IgD-negative memory B cell (primary cell): ENCODE measurements around the gene RPL7A. TPM values are rescaled to one million over a fixed set of nuclear protein-coding genes. Genes with fewer than 3 reads are reported as not detected.
A peak's percentile ranks its signal among the peaks of the same experiment; 100 is the strongest.
"Not testable (repeated sequence)": the region's sequence is repeated elsewhere in the genome, so short reads cannot be mapped to it uniquely, and the experiment has no call there.

ENCODE experiments used
- H3K27ac Mint-ChIP-seq, 3 donors: one replicate each; pipeline ENCODE4 v1.8.0; 2020 to 2022; ENCODE audit warnings: mild to moderate bottlenecking in 3 of 3, mixed read lengths in 3 of 3, moderate library complexity in 1 of 3
- H3K27me3 Mint-ChIP-seq: one replicate; pipeline ENCODE4 v1.8.0; 2021; ENCODE audit warnings: mixed read lengths
- H3K36me3 Mint-ChIP-seq: one replicate; pipeline ENCODE4 v1.8.0; 2020; ENCODE audit warnings: mild to moderate bottlenecking, mixed read lengths
- H3K4me1 Mint-ChIP-seq, 3 donors: one replicate each; pipeline ENCODE4 v1.8.0; 2020 to 2022; ENCODE audit warnings: mixed read lengths in 3 of 3, mild to moderate bottlenecking in 1 of 3
- H3K4me3 Mint-ChIP-seq, 4 donors: one replicate each; pipeline ENCODE4 v1.8.0; 2020 to 2022; ENCODE audit warnings: mild to moderate bottlenecking in 4 of 4, mixed read lengths in 4 of 4, moderate library complexity in 3 of 4
- H3K9me3 Mint-ChIP-seq, 3 donors: one replicate each; pipeline ENCODE4 v1.8.0; 2020 to 2021; ENCODE audit warnings: mixed read lengths in 3 of 3, mild to moderate bottlenecking in 1 of 3
- polyA plus RNA-seq: library from polyadenylated mRNA; unstranded; fragments of 300-500 nt; fragmentation: Illumina TruSeq; gene quantifications from one replicate; pipeline ENCODE4 v1.2.3, GENCODE V29; 2021

Gene RPL7A
- polyA plus RNA-seq, 1 donor from 2014 or later = 1,229 TPM

DNA sequence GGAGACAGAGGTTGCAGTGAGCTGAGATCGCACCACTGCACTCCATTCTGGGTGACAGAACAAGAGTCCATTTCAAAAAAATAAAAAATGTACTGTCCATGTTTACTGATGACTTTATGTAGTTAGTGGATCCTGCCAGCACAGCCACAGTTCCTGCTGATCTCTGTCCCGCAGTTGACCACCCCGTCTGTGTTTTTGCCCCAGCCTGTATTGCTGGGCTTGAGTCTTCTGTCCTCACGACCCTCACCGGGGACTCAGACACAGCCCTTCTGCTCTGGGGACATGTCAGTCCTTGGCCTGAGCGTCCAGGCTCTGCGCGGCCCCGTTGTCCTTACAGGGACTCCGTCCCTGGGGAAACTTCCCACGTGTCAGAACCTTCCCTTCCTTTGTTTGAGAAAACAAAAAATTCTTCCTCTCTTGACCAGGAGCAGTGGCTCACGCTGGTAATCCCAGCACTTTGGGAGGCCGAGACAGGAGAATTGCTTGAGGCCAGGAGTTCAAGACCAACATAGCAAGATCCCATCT is 26.5 kb upstream of the RPL7A start:
- Mint-ChIP-seq H3K27ac (no peak overlapping the region), H3K4me1 (no peaks in the 10 kb centered on the region), H3K27me3 (peaks cover 6% of the 10 kb centered on the region), H3K36me3 (no peaks in the 10 kb centered on the region), H3K4me3 (no peak overlapping the region), H3K9me3 (peaks cover 0 to 2% (median 0%) of the 10 kb centered on the region in 3 donors)

DNA sequence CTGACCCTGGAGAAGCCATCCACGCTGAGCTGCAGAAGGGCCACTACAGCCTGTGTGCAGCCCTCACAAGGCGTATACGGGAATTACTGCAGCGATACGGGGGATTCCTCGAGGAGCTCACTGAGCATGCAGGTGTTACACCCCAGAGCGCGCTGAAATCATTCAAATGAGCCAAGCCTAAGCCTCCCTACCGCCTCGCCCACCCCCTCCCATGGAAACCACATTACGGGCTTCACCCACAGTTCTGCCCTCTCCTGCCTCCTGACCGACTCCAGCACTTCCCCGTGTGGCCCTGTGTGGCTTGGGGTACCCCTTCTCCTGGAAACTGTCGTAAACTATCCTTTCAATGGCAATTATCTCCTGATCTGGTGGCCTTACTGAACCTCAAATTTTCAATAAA is 25.3 kb upstream of the RPL7A start:
- Mint-ChIP-seq H3K9me3 (peaks cover 0 to 2% (median 0%) of the 10 kb centered on the region in 3 donors), H3K27me3 (peaks cover 6% of the 10 kb centered on the region), H3K27ac (no peak overlapping the region)

DNA sequence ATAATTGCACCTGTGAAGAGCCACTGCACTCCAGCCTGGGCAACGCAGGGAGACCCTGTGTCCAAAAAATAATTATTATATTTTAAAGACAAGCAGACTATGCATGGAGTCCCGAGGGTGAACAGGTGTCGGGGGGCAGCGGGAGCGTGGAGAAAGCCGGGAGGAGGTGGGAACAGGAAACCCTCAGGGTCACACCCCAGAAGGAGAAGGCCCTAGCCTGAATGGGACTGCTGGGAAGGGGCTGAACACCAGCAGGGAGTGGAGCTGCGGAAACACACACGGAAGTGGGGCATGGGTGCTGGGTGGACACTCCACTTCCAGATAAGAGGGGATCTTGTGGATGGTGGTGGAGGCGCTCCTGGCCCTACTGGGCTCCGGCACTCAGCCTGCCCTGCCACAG is 24.8 kb upstream of the RPL7A start:
- Mint-ChIP-seq H3K4me3 (no peak overlapping the region), H3K9me3 (peaks cover 0 to 2% (median 0%) of the 10 kb centered on the region in 3 donors), H3K4me1 (no peaks in the 10 kb centered on the region), H3K36me3 (peaks cover 2% of the 10 kb centered on the region), H3K27me3 (peaks cover 2% of the 10 kb centered on the region), H3K27ac (no peak overlapping the region)

More for the DNA sequence above, 25.3 kb upstream of the RPL7A start:
- Mint-ChIP-seq H3K4me3 (no peak overlapping the region), H3K4me1 (no peaks in the 10 kb centered on the region), H3K36me3 (peaks cover 2% of the 10 kb centered on the region)

DNA sequence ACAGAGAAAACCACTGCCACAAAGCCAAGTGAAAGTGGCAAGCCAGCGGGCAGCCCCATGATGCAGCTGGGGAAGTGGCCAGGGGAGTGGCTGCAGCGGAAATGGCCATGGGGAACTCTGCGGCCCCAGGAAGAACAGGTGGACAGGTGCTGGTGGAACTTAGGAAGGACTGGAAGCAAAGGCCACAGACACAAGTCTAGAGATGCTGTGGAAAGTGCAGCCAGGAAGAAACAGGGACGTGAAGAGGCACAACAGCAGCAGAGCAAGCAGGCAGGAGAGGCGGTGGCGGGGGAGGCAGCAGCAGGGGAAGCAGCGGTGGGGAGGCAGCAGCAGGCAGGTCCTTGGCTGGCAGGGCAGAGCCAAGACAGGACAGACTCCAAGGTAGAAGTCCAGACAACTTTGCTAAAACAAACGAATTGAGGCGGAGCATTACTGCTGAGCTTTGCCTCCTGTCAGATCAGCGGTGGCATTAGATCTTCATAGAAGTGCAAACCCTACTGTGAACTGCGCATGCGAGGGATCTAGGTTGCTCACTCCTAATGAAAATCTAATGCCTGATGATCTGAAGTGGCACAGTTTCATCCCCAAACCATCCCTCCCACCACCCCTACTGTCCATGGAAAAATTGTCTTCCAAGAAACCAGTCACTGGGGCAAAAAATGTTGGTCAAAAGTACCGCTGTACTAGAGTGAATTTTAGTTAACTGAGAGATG is 23.9 kb upstream of the RPL7A start:
- Mint-ChIP-seq H3K4me3 (peak overlapping the region in 1 of 4 donors; percentile 57), H3K9me3 (peaks cover 0 to 2% (median 0%) of the 10 kb centered on the region in 3 donors), H3K27ac (no peak overlapping the region), H3K36me3 (peaks cover 2% of the 10 kb centered on the region), H3K27me3 (peaks cover 2% of the 10 kb centered on the region), H3K4me1 (peaks cover 0 to 4% (median 0%) of the 10 kb centered on the region in 3 donors)

DNA sequence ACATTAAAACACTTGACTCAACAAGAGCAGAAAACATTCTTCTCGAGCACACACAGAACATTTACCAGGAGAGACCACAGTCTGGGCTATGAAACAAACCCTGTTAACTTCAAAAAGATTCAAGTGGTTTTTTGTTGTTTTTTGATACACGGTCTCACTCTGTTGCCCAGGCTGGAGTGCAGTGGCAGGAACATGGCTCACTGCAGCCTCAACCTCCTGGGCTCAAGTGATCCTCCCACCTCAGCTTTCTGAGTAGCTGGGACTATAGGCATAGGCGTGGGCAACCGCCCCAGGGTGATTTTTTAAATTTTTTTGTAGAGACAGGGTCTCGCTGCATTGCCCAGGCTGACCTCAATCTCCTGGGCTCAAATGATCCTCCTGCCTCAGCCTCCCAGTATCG is 21.0 kb upstream of the RPL7A start:
- peaks cover 0 to 11% (median 5%) of the 10 kb centered on the region in 3 donors for H3K4me1 Mint-ChIP-seq
- H3K27ac Mint-ChIP-seq, H3K4me3 Mint-ChIP-seq, H3K27me3 Mint-ChIP-seq, H3K9me3 Mint-ChIP-seq, H3K36me3 Mint-ChIP-seq: not testable (repeated sequence)

DNA sequence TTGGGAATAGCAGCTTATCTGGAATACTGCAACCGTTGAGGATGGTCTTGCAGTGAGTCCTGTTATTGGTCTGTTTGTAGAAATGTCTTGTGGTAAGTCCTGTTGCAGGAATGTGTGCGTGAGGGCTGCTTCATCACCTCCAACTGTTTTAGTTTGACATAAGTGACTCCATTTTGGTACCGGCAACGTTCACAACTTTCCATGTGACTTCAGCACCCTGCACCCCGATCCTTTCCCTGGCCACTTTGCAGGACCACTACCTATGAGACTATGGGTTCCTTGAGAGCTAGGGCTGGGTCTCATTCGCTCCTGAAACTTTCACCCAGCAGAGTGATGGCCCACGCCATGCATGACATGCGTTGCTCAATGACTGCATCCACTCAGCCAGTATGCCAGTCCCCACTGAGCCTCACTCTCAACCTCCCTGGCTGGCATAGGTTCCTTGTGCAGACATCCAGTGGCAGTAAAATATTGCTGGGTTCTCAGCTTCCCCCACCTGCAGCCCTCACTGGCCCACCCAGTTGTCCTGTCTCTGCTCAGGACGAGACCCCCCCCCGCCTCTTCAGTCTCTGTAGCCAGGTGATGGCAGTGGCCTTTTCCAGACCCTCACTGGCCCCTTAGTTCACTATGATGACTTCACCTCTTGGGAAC is 20.1 kb upstream of the RPL7A start:
- Mint-ChIP-seq H3K27ac (no peak overlapping the region), H3K27me3 (no peaks in the 10 kb centered on the region), H3K4me3 (no peak overlapping the region), H3K4me1 (peaks cover 0 to 11% (median 5%) of the 10 kb centered on the region in 3 donors), H3K9me3 (peaks cover 0 to 2% (median 0%) of the 10 kb centered on the region in 3 donors), H3K36me3 (peaks cover 4% of the 10 kb centered on the region)

DNA sequence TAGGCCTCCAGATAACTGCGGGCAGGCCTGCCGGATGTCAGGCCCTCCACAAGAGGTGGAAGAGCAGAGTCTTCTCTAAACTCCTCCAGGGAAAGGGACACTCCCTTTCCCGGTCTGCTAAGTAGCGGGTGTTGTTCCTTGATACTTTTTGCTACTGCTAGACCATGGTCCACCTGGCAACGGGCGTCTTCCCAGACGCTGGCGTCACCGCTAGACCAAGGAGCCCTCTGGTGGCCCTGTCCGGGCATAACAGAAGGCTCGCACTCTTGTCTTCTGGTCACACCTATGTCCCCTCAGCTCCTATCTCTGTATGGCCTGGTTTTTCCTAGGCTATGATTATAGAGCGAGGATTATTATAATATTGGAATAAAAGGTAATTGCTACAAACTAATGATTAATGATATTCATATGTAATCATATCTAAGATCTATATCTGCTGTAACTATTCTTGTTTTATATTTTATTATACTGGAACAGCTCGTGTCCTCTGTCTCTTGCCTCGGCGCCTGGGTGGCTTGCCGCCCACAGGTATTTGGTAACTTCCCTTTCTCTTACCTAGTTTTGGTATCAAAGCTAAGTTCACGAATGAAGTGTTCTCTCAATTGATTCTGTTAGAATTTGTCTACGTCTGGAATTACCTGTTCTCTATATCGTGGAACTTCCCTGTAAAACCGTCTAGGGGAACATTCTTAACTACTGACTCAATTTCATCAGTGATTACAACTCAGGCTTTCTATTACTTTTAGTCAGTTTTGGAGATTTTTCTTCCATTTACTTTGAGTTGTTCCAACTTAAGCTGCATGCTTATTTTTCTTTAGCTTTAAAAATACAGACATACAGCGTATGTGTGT is 18.5 kb upstream of the RPL7A start:
- H3K27ac Mint-ChIP-seq = peak overlapping the region in 1 of 3 donors; percentile 80
- H3K36me3 Mint-ChIP-seq, H3K4me3 Mint-ChIP-seq, H3K9me3 Mint-ChIP-seq, H3K27me3 Mint-ChIP-seq: not testable (repeated sequence)
- H3K4me1 Mint-ChIP-seq = peaks cover 0 to 14% (median 5%) of the 10 kb centered on the region in 3 donors

DNA sequence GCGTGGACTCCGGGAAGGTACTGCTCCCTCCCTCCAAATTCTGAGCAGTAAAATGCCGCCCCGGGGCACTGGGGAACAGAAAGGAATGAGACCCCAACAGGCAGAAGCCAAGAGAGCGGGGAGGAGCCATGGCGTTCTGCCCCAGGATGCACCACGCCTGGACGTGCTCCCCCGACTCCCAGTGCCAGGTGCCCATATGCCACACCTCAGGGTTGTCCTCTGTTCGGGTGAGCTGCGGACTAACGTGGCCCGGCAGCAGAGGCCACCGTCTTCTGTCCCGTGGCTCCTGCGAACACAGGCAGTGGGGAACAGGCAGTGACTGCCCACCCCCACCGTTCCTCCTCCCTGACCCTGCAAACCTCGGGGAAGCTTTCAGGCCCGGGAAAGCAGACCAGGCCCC is 16.8 kb upstream of the RPL7A start:
- Mint-ChIP-seq H3K4me1 (peaks cover 4 to 22% (median 18%) of the 10 kb centered on the region in 3 donors), H3K4me3 (no peak overlapping the region), H3K36me3 (peaks cover 4% of the 10 kb centered on the region), H3K27ac (no peak overlapping the region), H3K9me3 (no peaks in the 10 kb centered on the region), H3K27me3 (no peaks in the 10 kb centered on the region)

DNA sequence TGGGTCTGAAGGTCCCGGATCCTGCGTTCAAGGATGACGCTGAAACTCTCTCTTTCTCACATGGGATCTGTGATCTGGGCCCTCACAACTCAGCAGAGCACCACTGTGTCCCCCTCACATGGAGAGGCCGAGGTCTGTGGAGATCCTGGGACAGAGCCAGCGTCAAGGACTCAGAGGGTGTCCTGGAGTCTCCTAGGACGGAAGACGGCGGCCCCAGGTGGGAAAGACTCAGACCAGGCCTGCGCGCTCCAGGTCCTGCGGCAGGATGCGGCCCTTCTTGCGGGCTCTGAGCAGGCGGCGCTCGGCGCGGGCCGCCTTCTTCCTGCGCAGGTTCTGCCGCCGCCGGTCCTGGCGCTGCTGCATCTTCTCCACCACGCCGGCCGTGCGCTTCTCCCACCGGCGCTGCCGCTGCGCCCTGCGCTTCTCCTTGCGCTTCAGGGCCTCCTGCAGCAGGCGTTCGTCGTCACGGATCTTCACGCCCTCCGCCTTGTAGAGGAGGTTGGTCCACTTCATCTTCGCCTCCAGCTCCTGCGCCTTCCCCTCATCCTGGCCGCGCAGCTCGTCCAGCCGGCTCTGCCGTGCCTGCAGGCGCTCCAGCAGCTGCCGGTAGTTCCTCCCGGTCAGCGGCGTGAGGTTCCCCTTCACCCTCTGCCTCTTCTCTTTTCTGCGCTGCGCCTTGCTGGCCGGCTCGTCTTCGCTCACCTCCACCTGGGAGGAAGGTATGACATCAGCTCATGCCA is 16.2 kb upstream of the RPL7A start:
- Mint-ChIP-seq H3K4me1 (peaks cover 4 to 22% (median 20%) of the 10 kb centered on the region in 3 donors), H3K27ac (no peak overlapping the region), H3K4me3 (no peak overlapping the region), H3K27me3 (no peaks in the 10 kb centered on the region), H3K36me3 (peaks cover 4% of the 10 kb centered on the region), H3K9me3 (no peaks in the 10 kb centered on the region)

DNA sequence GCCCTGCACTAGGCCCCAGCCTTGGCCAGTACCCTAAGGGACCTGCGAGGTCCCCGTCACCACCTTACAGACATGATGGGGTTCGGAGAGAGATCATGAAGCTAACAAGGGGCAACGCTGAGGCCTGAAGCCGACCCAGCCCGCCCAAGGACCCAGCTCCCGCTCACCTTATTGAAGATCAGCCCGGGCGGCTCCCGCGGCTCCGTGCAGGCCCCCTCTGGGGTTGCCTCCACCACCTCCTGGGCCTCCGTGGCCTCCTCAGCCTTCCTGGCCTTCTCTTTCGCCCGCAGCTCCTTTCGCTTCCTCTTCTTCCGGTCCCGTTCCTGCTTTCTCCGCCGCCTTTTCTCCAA is 15.7 kb upstream of the RPL7A start:
- Mint-ChIP-seq H3K4me3 (peak overlapping the region in 1 of 4 donors; percentile 20), H3K4me1 (peaks cover 4 to 22% (median 20%) of the 10 kb centered on the region in 3 donors), H3K9me3 (no peaks in the 10 kb centered on the region), H3K36me3 (peaks cover 2% of the 10 kb centered on the region), H3K27ac (no peak overlapping the region), H3K27me3 (no peaks in the 10 kb centered on the region)

DNA sequence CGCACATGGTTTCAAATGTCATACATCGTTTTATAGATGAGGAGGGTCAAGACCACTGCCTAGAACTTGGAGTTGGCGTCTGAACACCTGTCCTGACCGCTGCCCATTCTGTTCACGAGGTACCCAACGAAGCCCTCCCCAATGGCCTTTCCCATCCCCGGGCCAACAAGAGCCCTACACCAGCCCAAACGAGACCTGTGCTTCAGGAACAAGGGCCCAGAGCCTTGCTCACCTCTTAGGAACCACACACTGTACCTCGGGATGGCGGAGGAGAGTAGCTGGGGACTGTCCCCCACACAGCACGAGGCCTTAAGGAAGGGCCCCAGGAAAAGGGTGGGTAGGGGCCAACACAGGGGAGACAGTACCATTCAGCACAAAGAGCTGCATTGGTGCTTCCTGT is 15.0 kb upstream of the RPL7A start:
- Mint-ChIP-seq H3K4me1 (peaks cover 6 to 23% (median 20%) of the 10 kb centered on the region in 3 donors), H3K27ac (no peak overlapping the region), H3K9me3 (no peaks in the 10 kb centered on the region), H3K27me3 (no peaks in the 10 kb centered on the region), H3K36me3 (peaks cover 2% of the 10 kb centered on the region), H3K4me3 (peak overlapping the region in 2 of 4 donors; percentile 20 to 75)

DNA sequence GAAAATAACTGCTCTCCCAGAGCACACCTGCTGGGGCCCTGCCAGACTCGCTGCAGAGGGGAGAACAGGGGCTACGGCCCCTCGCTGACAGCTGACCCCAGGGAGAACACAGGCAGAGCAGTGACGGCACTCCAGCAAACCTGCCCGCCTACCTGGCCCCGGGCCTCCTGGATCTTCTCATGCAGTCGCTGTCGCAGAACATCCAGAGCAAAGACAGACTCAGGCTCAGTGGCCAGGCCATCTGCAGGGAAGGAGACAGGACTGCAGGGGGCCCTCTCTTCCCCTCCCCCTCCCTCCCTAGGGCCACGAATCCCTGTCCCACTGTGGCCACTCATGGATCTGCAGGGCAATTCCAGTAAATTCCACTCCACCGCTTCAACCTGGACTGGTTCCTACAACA is 14.5 kb upstream of the RPL7A start:
- Mint-ChIP-seq H3K4me1 (peaks cover 6 to 23% (median 20%) of the 10 kb centered on the region in 3 donors), H3K4me3 (peak overlapping the region in 1 of 4 donors; percentile 20), H3K9me3 (no peaks in the 10 kb centered on the region), H3K36me3 (peaks cover 2% of the 10 kb centered on the region), H3K27ac (no peak overlapping the region), H3K27me3 (no peaks in the 10 kb centered on the region)

DNA sequence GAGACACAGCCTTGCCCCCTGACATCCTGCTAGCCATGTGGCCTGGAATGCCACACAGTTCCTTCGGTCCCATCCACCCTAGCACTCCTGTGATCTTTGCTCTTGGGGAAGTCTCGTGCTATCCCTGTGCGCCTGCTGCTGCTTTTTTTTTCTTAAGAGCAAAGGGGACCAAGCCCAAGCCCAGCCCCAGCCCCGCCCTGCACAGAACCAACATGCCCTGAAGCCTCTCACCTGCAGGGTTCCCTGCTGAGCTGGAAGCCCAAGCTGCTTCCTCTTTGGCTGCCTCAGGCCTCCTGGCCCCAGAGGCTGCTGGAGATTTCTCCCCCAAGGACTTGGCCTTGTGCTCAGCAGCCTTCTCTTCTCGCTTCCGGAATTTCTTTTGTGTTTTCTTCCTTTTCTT is 13.9 kb upstream of the RPL7A start:
- Mint-ChIP-seq H3K27ac (no peak overlapping the region), H3K9me3 (no peaks in the 10 kb centered on the region), H3K4me3 (peak overlapping the region in 1 of 4 donors; percentile 97), H3K36me3 (peaks cover 5% of the 10 kb centered on the region), H3K4me1 (peaks cover 11 to 22% (median 20%) of the 10 kb centered on the region in 3 donors), H3K27me3 (no peaks in the 10 kb centered on the region)

DNA sequence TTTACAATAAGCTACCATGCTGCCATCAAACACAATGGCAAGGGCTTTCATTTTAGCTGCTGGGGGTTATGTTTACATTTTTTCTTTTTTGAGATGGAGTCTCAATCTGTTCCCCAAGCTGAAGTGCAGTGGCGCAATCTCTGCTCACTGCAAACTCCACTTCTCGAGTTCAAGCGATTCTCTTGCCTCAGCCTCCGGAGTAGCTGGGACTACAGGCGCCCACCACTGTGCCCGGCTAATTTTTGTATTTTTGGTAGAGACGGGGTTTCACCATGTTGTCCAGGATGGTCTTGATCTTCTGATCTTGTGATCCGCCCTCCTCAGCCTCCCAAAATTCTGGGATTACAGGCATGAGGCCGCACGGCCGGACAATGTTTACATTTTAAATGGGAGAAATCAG is 13.1 kb upstream of the RPL7A start:
- Mint-ChIP-seq H3K27ac (peak overlapping the region in 2 of 3 donors; percentile 80 to 89), H3K4me1 (peaks cover 17 to 25% (median 21%) of the 10 kb centered on the region in 3 donors)
- H3K36me3 Mint-ChIP-seq = not testable (repeated sequence)

More for the DNA sequence above, 13.1 kb upstream of the RPL7A start:
- H3K27me3 Mint-ChIP-seq, H3K9me3 Mint-ChIP-seq: not testable (repeated sequence)
- peak overlapping the region; percentile 97 to 99 (median 98) for H3K4me3 Mint-ChIP-seq
